ENCODE results near the gene PPP1R13L.

GRCh38 chr19:45423033-45423588 is 18.2 kb upstream of the PPP1R13L start:
- TF ChIP-seq CTCF (IDR thresholded peaks at IDR 0.05) (no peak), POLR2A (IDR thresholded peaks at IDR 0.05) (no peak)
